Neutrophil (primary cell): ENCODE measurements around the gene PPP2R3B.

ENCODE experiments used
- H3K27ac ChIP-seq: fragments of 200-600 bp; sonication (generic); 2 replicates; pipeline ENCODE4 v1.5.1; 2016; ENCODE audit warnings: mild to moderate bottlenecking, moderate library complexity
- H3K27me3 ChIP-seq: fragments of 200-600 bp; sonication (generic); 2 replicates; pipeline ENCODE4 v1.6.0; 2016; ENCODE audit warnings: mild to moderate bottlenecking
- H3K36me3 ChIP-seq: fragments of 200-600 bp; sonication (generic); 2 replicates; pipeline ENCODE4 v1.5.1; 2017
- H3K4me1 ChIP-seq, 2 experiments: fragments of 200-600 bp in 1 of 2; sonication (generic) in 1 of 2; 1 replicate in 1 of 2; 2 replicates in 1 of 2; pipeline versions ENCODE4 v1.5.1 to v1.6.1; 2013 to 2016; ENCODE audit warnings: low read depth in 1 of 2, low read length in 1 of 2, mild to moderate bottlenecking in 1 of 2, moderate library complexity in 1 of 2; ENCODE audit not compliant: control insufficient read depth in 1 of 2, insufficient read depth in 1 of 2
- H3K4me3 ChIP-seq, 2 experiments: fragments of 200-600 bp in 1 of 2; sonication (generic) in 1 of 2; 1 replicate in 1 of 2; 2 replicates in 1 of 2; pipeline ENCODE4 v1.5.1; 2013 to 2016; ENCODE audit warnings: low read depth in 1 of 2, low read length in 1 of 2, mild to moderate bottlenecking in 1 of 2, moderate library complexity in 1 of 2
- H3K9me3 ChIP-seq: fragments of 200-600 bp; sonication (generic); 2 replicates; pipeline ENCODE4 v1.5.1; 2016
- CTCF ChIP-seq: fragments of 200-600 bp; sonication (generic); IDR thresholded peaks from 2 replicates; pipeline ENCODE4 v1.5.1; 2016; ENCODE audit warnings: antibody characterized with exemption

Gene PPP2R3B

GRCh38 chrX:334971-335757 is 51.5 kb downstream of the PPP2R3B start:
- no peak overlapping the region for H3K4me3 ChIP-seq
- H3K36me3 ChIP-seq, result peaks cover 64% of the 10 kb centered on the region
- no peak for TF ChIP-seq CTCF
- H3K4me1 ChIP-seq, result peaks cover 0 to 4% of the 10 kb centered on the region in 2 experiments
- no peaks in the 10 kb centered on the region for H3K9me3 ChIP-seq
- peaks cover 23% of the 10 kb centered on the region for H3K27me3 ChIP-seq
- H3K27ac ChIP-seq, result no peak overlapping the region

GRCh38 chrX:334331-334891 is 52.3 kb downstream of the PPP2R3B start:
- H3K27me3 ChIP-seq, result peaks cover 30% of the 10 kb centered on the region
- no peak for TF ChIP-seq CTCF
- no peak overlapping the region for H3K4me3 ChIP-seq

GRCh38 chrX:333611-334311 is 52.9 kb downstream of the PPP2R3B start:
- TF ChIP-seq CTCF, result no peak
- Histone ChIP-seq H3K4me1 (peaks cover 0 to 4% of the 10 kb centered on the region in 2 experiments), H3K27ac (no peak overlapping the region), H3K9me3 (no peaks in the 10 kb centered on the region), H3K4me3 (no peak overlapping the region), H3K27me3 (peaks cover 30% of the 10 kb centered on the region), H3K36me3 (peaks cover 62% of the 10 kb centered on the region)

More at GRCh38 chrX:334331-334891, 52.3 kb downstream of the PPP2R3B start:
- Histone ChIP-seq H3K36me3 (peaks cover 64% of the 10 kb centered on the region), H3K9me3 (no peaks in the 10 kb centered on the region), H3K27ac (no peak overlapping the region), H3K4me1 (peaks cover 0 to 4% of the 10 kb centered on the region in 2 experiments)

- H3K36me3 ChIP-seq, result peaks cover 55% of the 10 kb centered on the region
- no peak overlapping the region for H3K27ac ChIP-seq
- no peak for TF ChIP-seq CTCF
Observed at GRCh38 chrX:332916-333610, 53.6 kb downstream of the PPP2R3B start.

GRCh38 chrX:332496-332860 is 54.2 kb downstream of the PPP2R3B start:
- H3K4me3 ChIP-seq, result no peak overlapping the region
- H3K36me3 ChIP-seq, result peaks cover 49% of the 10 kb centered on the region
- peaks cover 0 to 4% of the 10 kb centered on the region in 2 experiments for H3K4me1 ChIP-seq
- H3K27me3 ChIP-seq, result peaks cover 34% of the 10 kb centered on the region
- no peak overlapping the region for H3K27ac ChIP-seq
- no peaks in the 10 kb centered on the region for H3K9me3 ChIP-seq
- no peak for TF ChIP-seq CTCF

More at GRCh38 chrX:332916-333610, 53.6 kb downstream of the PPP2R3B start:
- Histone ChIP-seq H3K9me3 (no peaks in the 10 kb centered on the region), H3K27me3 (peaks cover 30% of the 10 kb centered on the region), H3K4me3 (no peak overlapping the region), H3K4me1 (peaks cover 0 to 4% of the 10 kb centered on the region in 2 experiments)
